Endothelial cell of umbilical vein (primary cell): ENCODE results near the gene CYP1A2.

Experiments used
- POLR2AphosphoS5 ChIP-seq: IDR thresholded peaks from 2 replicates; pipeline ENCODE4 v1.6.1; 2012; ENCODE audit warnings: low read depth, mild to moderate bottlenecking, control low read depth, low read length, moderate library complexity; ENCODE audit not compliant: insufficient read depth
- TF ChIP-seq, protein P1 (sequence below), 2 donors: IDR thresholded peaks; 1 replicate in 1 of 2; 2 replicates in 1 of 2; pipeline ENCODE4 v1.5.1; 2011; ENCODE audit warnings: low read length in 2 of 2, mild to moderate bottlenecking in 2 of 2, moderate library complexity in 2 of 2, control low read depth in 1 of 2, inconsistent platforms in 1 of 2, low read depth in 1 of 2; ENCODE audit not compliant: insufficient read depth in 1 of 2; ENCODE audit errors: extremely low read depth in 1 of 2

GRCh38 chr15:74790080-74790916, 41.7 kb downstream of the CYP1A2 start:
- no peak for TF ChIP-seq POLR2AphosphoS5
- TF ChIP-seq, protein P1, sequence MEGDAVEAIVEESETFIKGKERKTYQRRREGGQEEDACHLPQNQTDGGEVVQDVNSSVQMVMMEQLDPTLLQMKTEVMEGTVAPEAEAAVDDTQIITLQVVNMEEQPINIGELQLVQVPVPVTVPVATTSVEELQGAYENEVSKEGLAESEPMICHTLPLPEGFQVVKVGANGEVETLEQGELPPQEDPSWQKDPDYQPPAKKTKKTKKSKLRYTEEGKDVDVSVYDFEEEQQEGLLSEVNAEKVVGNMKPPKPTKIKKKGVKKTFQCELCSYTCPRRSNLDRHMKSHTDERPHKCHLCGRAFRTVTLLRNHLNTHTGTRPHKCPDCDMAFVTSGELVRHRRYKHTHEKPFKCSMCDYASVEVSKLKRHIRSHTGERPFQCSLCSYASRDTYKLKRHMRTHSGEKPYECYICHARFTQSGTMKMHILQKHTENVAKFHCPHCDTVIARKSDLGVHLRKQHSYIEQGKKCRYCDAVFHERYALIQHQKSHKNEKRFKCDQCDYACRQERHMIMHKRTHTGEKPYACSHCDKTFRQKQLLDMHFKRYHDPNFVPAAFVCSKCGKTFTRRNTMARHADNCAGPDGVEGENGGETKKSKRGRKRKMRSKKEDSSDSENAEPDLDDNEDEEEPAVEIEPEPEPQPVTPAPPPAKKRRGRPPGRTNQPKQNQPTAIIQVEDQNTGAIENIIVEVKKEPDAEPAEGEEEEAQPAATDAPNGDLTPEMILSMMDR (IDR thresholded peaks at IDR 0.05; ENCODE audit: extremely low read depth in 1 of 2, insufficient read depth in 1 of 2, low read depth in 1 of 2, low read length in 2 of 2), result no peak
